Lung (tissue), 12 donors: ENCODE data around the gene PRKAA1. TPM values are rescaled to one million over a fixed set of nuclear protein-coding genes. Genes with fewer than 3 reads are reported as not detected.

Experiments used
- ATAC-seq: fragments of 200-7000 bp; cut with Tn5 transposase; one replicate; pipeline ENCODE4 v1.9.1; 2020; ENCODE audit warnings: moderate number of reproducible peaks; ENCODE audit not compliant: insufficient read depth, low FRiP score
- DNase-seq, 3 donors: peaks; one replicate each; pipeline ENCODE4 v3.0.0-alpha.2; 2013 to 2017
- H3K27ac ChIP-seq, 2 donors: one replicate each; pipeline ENCODE4 v1.5.1; 2013; ENCODE audit warnings: mild to moderate bottlenecking in 2 of 2, moderate library complexity in 2 of 2, control low read depth in 1 of 2, inconsistent platforms in 1 of 2, low read depth in 1 of 2, low read length in 1 of 2
- H3K27me3 ChIP-seq, 3 donors: one replicate each; pipeline ENCODE4 v1.5.1; 2013; ENCODE audit warnings: low read length in 2 of 3; ENCODE audit not compliant: control insufficient read depth in 3 of 3, insufficient read depth in 3 of 3
- H3K36me3 ChIP-seq, 4 donors: one replicate each; pipeline ENCODE4 v1.5.1; 2013; ENCODE audit warnings: low read length in 4 of 4, mild to moderate bottlenecking in 1 of 4, moderate library complexity in 1 of 4; ENCODE audit not compliant: control insufficient read depth in 4 of 4, insufficient read depth in 4 of 4
- H3K4me1 ChIP-seq, 5 donors: one replicate each; pipeline ENCODE4 v1.5.1; 2013; ENCODE audit warnings: low read length in 5 of 5, mild to moderate bottlenecking in 2 of 5, moderate library complexity in 1 of 5; ENCODE audit not compliant: control insufficient read depth in 5 of 5, insufficient read depth in 5 of 5
- H3K4me3 ChIP-seq: one replicate; pipeline ENCODE4 v1.5.1; 2013; ENCODE audit warnings: mild to moderate bottlenecking, control low read depth, moderate library complexity
- H3K9ac ChIP-seq, 2 donors: one replicate each; pipeline ENCODE4 v1.5.1; 2013; ENCODE audit warnings: low read length in 2 of 2, control low read depth in 1 of 2; ENCODE audit not compliant: insufficient read depth in 1 of 2
- H3K9me3 ChIP-seq, 4 donors: one replicate each; pipeline ENCODE4 v1.5.1; 2013; ENCODE audit warnings: low read length in 3 of 4, mild to moderate bottlenecking in 1 of 4, moderate library complexity in 1 of 4; ENCODE audit not compliant: control insufficient read depth in 4 of 4, insufficient read depth in 3 of 4
- CTCF ChIP-seq: IDR thresholded peaks from 2 replicates; pipeline ENCODE4 v1.5.1; 2012; ENCODE audit warnings: mild to moderate bottlenecking; ENCODE audit errors: control extremely low read depth, extremely low read depth
- WGBS, 2 donors: extraction: QIAGEN DNeasy Blood & Tissue Kit; methylation state at CpG; one replicate each; pipeline ENCODE4 v1.1.7; 2013; 5-methylcytosine and 5-hydroxymethylcytosine counted together
- polyA plus RNA-seq, 2 donors: library from polyadenylated mRNA; stranded (reverse); fragments of 200-250 nt; gene quantifications; one replicate each; pipeline ENCODE4 v1.2.1, GENCODE V29; 2013
- total RNA-seq, 2 donors: library from RNA; depleted of rRNA in 1 of 2; stranded (reverse); fragments of >200 nt in 1 of 2; gene quantifications; one replicate each; pipeline ENCODE4 v1.2.1, GENCODE V29; 2014 to 2021
- donor health status: control.
- donor health status: control.
- donor health status: Bipolar disorder and iron deficiency.
- donor health status: healthy.
- donor health status: DM: yes; HTN: yes; CAD: no.

The PRKAA1 gene
- total and polyA plus RNA-seq, 4 donors = 24.5 to 113 (median 56.6) TPM

- H3K4me1 ChIP-seq = peaks cover 0 to 24% (median 18%) of the 10 kb centered on the region in 5 donors
- H3K27ac ChIP-seq = no peak overlapping the region
- no peak overlapping the region for H3K9ac ChIP-seq
- no peak overlapping the region for H3K4me3 ChIP-seq
- no peaks in the 10 kb centered on the region for H3K27me3 ChIP-seq
- DNase-seq (no peak), ATAC-seq (no peak)
- peaks cover 0 to 10% (median 5%) of the 10 kb centered on the region in 4 donors for H3K36me3 ChIP-seq
- H3K9me3 ChIP-seq = peaks cover 0 to 4% (median under 1%) of the 10 kb centered on the region in 4 donors
- no peak for TF ChIP-seq CTCF
Observed at GRCh38 chr5:40735609-40736008, 62.6 kb downstream of the PRKAA1 start.

- Histone ChIP-seq H3K9me3 (peaks cover 0 to 2% (median 0%) of the 10 kb centered on the region in 4 donors), H3K4me1 (peaks cover 0 to 24% (median 18%) of the 10 kb centered on the region in 5 donors), H3K9ac (no peak overlapping the region), H3K36me3 (peaks cover 0 to 5% (median 3%) of the 10 kb centered on the region in 4 donors), H3K4me3 (no peak overlapping the region), H3K27me3 (no peaks in the 10 kb centered on the region), H3K27ac (no peak overlapping the region)
- no peak for DNase-seq
- TF ChIP-seq CTCF = no peak
- WGBS, 2 donors = 58 to 64% methylated on average over 2 of the region's 2 CpGs
- no peak for ATAC-seq
Observed at GRCh38 chr5:40734986-40735385, 63.2 kb downstream of the PRKAA1 start.

GRCh38 chr5:40733879-40734563 is 64.2 kb downstream of the PRKAA1 start:
- DNase-seq (peak; percentile 21 to 72 (median 60)), ATAC-seq (no peak)
- WGBS, 2 donors = 32 to 38% methylated on average over 3 of the region's 3 CpGs
- no peak overlapping the region for H3K27ac ChIP-seq
- no peaks in the 10 kb centered on the region for H3K27me3 ChIP-seq
- H3K4me1 ChIP-seq = peaks cover 0 to 24% (median 18%) of the 10 kb centered on the region in 5 donors
- H3K9me3 ChIP-seq = no peaks in the 10 kb centered on the region
- peaks cover 0 to 4% (median 0%) of the 10 kb centered on the region in 4 donors for H3K36me3 ChIP-seq
- no peak overlapping the region for H3K9ac ChIP-seq
- H3K4me3 ChIP-seq = no peak overlapping the region
- no peak for TF ChIP-seq CTCF
